ENCODE data around the gene MDH1. TPM values are rescaled to one million over a fixed set of nuclear protein-coding genes. Genes with fewer than 3 reads are reported as not detected.
A peak's percentile ranks its signal among the peaks of the same experiment; 100 is the strongest.

MDH1 gene
- total RNA-seq, 6 donors from 2014 or later: 56.6 to 121 (median 104) TPM

- no peaks in the 10 kb centered on the region for H3K36me3 ChIP-seq
- WGBS, 2 donors: 97 to 99% methylated on average over 3 of the region's 3 CpGs
- TF ChIP-seq POLR2AphosphoS5 (IDR thresholded peaks at IDR 0.05): no peak
- TF ChIP-seq EP300 (IDR thresholded peaks at IDR 0.05): no peak
- TF ChIP-seq CTCF (IDR thresholded peaks at IDR 0.05): no peak
- no peak for TF ChIP-seq POLR2A (IDR thresholded peaks at IDR 0.05)
- no peak for ATAC-seq (ENCODE audit: low FRiP score in 2 of 2)
- DNase-seq: no peak
- no peaks in the 10 kb centered on the region for H3K4me1 ChIP-seq
- no peak overlapping the region for H3K4me3 ChIP-seq
- H3K27ac ChIP-seq: no peak overlapping the region
- no peaks in the 10 kb centered on the region for H3K27me3 ChIP-seq
- H3K9me3 ChIP-seq: peaks cover 0 to 6% (median 0%) of the 10 kb centered on the region in 4 donors
Measured at GRCh38 chr2:63578767-63579166, 10.0 kb upstream of the MDH1 start.

GRCh38 chr2:63580651-63581297 lies 8.0 kb upstream of the MDH1 start:
- Histone ChIP-seq H3K4me1 (no peaks in the 10 kb centered on the region), H3K36me3 (no peaks in the 10 kb centered on the region), H3K27ac (no peak overlapping the region), H3K9me3 (no peaks in the 10 kb centered on the region), H3K4me3 (no peak overlapping the region), H3K27me3 (no peaks in the 10 kb centered on the region)
- ATAC-seq (ENCODE audit: low FRiP score in 2 of 2) (no peak), DNase-seq (no peak)
- no peak for TF ChIP-seq POLR2A (IDR thresholded peaks at IDR 0.05)
- TF ChIP-seq POLR2AphosphoS5 (IDR thresholded peaks at IDR 0.05): no peak
- WGBS, 2 donors: 82 to 83% methylated on average over 4 of the region's 4 CpGs

DNA sequence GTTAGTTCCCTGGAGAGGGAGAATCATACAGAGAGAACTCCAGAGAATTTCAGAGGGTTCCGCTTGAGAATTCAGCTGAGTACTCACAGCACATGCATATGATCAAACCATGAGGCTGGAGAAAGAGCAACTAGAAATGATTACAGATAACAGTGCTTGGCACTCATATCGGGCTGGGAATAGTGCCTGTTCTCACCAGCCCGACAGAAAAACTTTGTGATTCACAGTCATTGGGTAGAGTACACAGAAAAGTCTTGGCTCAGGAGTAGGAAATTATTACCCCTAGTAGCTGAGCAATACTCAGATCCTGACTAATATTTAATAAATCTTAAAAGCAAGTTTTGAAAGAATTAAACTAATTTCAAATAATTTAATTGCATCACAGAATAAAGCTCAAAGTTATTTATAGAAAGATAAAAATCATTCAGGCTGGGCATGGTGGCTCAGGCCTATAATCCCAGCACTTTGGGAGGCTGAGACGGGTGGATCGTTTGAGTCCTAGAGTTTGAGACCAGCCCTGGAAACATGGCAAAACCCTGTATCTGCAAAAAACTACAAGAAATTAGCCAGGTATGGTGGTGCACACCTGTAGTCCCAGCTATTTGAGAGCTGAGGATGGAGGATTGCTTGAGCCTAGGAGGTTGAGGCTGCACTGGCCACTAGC lies 7.3 kb upstream of the MDH1 start:
- Histone ChIP-seq H3K36me3 (no peaks in the 10 kb centered on the region), H3K4me3 (no peak overlapping the region), H3K9me3 (no peaks in the 10 kb centered on the region), H3K4me1 (no peaks in the 10 kb centered on the region), H3K27me3 (no peaks in the 10 kb centered on the region), H3K27ac (no peak overlapping the region)
- TF ChIP-seq POLR2A (IDR thresholded peaks at IDR 0.05) (no peak), POLR2AphosphoS5 (IDR thresholded peaks at IDR 0.05) (no peak), CTCF (IDR thresholded peaks at IDR 0.05) (no peak), EP300 (IDR thresholded peaks at IDR 0.05) (no peak)
- no peak for DNase-seq
- ATAC-seq (ENCODE audit: low FRiP score in 2 of 2): peak; percentile 53 to 89
- 80 to 88% methylated on average over 5 of the region's 5 CpGs for WGBS, 2 donors

GRCh38 chr2:63582873-63583272 lies 5.9 kb upstream of the MDH1 start:
- WGBS, 2 donors: 93 to 97% methylated on average over 1 of the region's 1 CpG
- Histone ChIP-seq H3K36me3 (no peaks in the 10 kb centered on the region), H3K4me1 (peaks cover 7 to 10% (median 9%) of the 10 kb centered on the region in 4 donors), H3K27me3 (no peaks in the 10 kb centered on the region), H3K27ac (no peak overlapping the region), H3K9me3 (no peaks in the 10 kb centered on the region), H3K4me3 (no peak overlapping the region)
- no peak for ATAC-seq (ENCODE audit: low FRiP score in 2 of 2)
- TF ChIP-seq POLR2AphosphoS5 (IDR thresholded peaks at IDR 0.05) (no peak), EP300 (IDR thresholded peaks at IDR 0.05) (no peak), POLR2A (IDR thresholded peaks at IDR 0.05) (no peak), CTCF (IDR thresholded peaks at IDR 0.05) (no peak)
- DNase-seq: no peak

DNA sequence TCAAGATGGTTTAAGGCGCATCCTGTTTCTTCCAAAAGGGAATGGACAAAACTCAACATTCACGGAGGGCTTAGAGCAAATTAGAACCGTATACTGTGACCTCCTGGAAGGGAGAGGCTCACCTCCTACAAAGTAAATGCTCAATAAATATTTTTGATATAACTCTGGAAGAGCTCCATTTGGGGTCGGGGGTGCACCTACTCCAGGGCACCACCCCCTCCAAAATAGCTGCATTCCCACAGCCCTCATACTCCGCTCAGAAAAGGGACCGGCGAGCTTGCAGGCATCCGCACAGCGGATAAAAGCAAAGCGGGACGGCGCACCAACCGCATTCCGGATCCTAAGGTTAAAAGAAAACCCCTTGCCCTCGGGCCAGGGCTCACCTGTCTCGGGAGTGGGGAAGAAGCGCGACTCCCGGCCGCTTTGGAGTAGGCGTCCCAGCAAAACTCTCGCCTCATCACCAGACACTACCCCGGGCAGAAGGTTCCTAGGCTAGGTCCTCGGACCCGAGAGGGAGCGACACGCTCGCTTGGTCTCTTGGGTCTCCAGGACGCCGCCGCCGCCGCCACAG lies 864 bp upstream of the MDH1 start:
- Histone ChIP-seq H3K27me3 (no peaks in the 10 kb centered on the region), H3K36me3 (no peaks in the 10 kb centered on the region), H3K4me3 (peak overlapping the region; percentile 58 to 82 (median 76)), H3K4me1 (peaks cover 16 to 35% (median 24%) of the 10 kb centered on the region in 4 donors), H3K9me3 (no peaks in the 10 kb centered on the region), H3K27ac (peak overlapping the region; percentile 81 to 88 (median 86))
- ATAC-seq (ENCODE audit: low FRiP score in 2 of 2): peak; percentile 2 to 74
- WGBS, 2 donors: 0% methylated on average over 19 to 33 of the region's 33 CpGs
- DNase-seq: peak in 1 of 2 donors; percentile 93
- TF ChIP-seq POLR2AphosphoS5 (IDR thresholded peaks at IDR 0.05): no peak
- TF ChIP-seq EP300 (IDR thresholded peaks at IDR 0.05): no peak
- TF ChIP-seq CTCF (IDR thresholded peaks at IDR 0.05): no peak
- TF ChIP-seq POLR2A (IDR thresholded peaks at IDR 0.05): no peak
